PC-9 (cell line): ENCODE data around the gene C13orf42. TPM values are rescaled to one million over a fixed set of nuclear protein-coding genes. Genes with fewer than 3 reads are reported as not detected.

Experiments
- BruUV-seq: library from RNA; stranded (reverse); fragments of 400-500 nt; replicated peaks from 2 replicates; lab custom pipeline; 2021; lab: Mats Ljungman, UMichigan
- CTCF ChIA-PET: fragments of 300-600 bp; sonication (Branson Sonifier 250); formaldehyde crosslinking; loops from one replicate; lab custom pipeline; 2022; ENCODE audit warnings: antibody characterized with exemption; lab: Charles Lee
- POLR2A ChIA-PET: fragments of 300-600 bp; sonication (Branson Sonifier 250); formaldehyde crosslinking; loops from one replicate; lab custom pipeline; 2022; ENCODE audit warnings: antibody characterized with exemption; ENCODE audit not compliant: unreplicated experiment; lab: Charles Lee
- DNase-seq, 2 experiments: peaks; one replicate each; pipeline versions ENCODE4 v3.0.0 to v3.0.0-alpha.2; 2015 to 2022; ENCODE audit warnings: mixed read lengths in 1 of 2
- H2AFZ ChIP-seq: fragments of 200-600 bp; sonication (generic); 2 replicates; pipeline ENCODE4 v1.8.1; 2017; ENCODE audit warnings: antibody characterized with exemption
- H3F3A ChIP-seq: fragments of 200-600 bp; sonication (generic); 2 replicates; pipeline ENCODE4 v1.8.1; 2017; ENCODE audit warnings: antibody characterized with exemption, mild to moderate bottlenecking, low read depth; ENCODE audit not compliant: insufficient read depth
- H3K27ac ChIP-seq: fragments of 200-600 bp; sonication (generic); 2 replicates; pipeline ENCODE4 v1.6.1; 2016; ENCODE audit warnings: mixed run types
- H3K27me3 ChIP-seq: fragments of 200-600 bp; sonication (generic); 2 replicates; pipeline ENCODE4 v1.6.1; 2016; ENCODE audit warnings: low read depth, mixed run types; ENCODE audit not compliant: insufficient read depth
- H3K36me3 ChIP-seq: fragments of 200-600 bp; sonication (generic); 2 replicates; pipeline ENCODE4 v1.6.1; 2016; ENCODE audit warnings: low read depth, mixed run types
- H3K4me1 ChIP-seq: fragments of 200-600 bp; sonication (generic); replicated peaks from 2 replicates; pipeline ENCODE4 v1.6.1; 2016; ENCODE audit warnings: mixed run types; ENCODE audit not compliant: insufficient read depth
- H3K4me2 ChIP-seq: fragments of 200-600 bp; sonication (generic); 2 replicates; pipeline ENCODE4 v1.6.1; 2017; ENCODE audit warnings: mixed run types
- H3K4me3 ChIP-seq: fragments of 200-600 bp; sonication (generic); 2 replicates; pipeline ENCODE4 v1.6.1; 2016; ENCODE audit warnings: mixed run types
- H3K79me2 ChIP-seq: fragments of 200-600 bp; sonication (generic); 2 replicates; pipeline ENCODE4 v1.6.1; 2017; ENCODE audit warnings: low read depth, mixed run types
- H3K9me2 ChIP-seq: fragments of 200-600 bp; sonication (generic); 2 replicates; pipeline ENCODE4 v1.8.1; 2017; ENCODE audit warnings: mild to moderate bottlenecking; ENCODE audit not compliant: insufficient read depth
- H3K9me3 ChIP-seq: fragments of 200-600 bp; sonication (generic); 2 replicates; pipeline ENCODE4 v1.8.1; 2016; ENCODE audit warnings: low read depth; ENCODE audit not compliant: insufficient read depth
- H4K20me1 ChIP-seq: fragments of 200-600 bp; sonication (generic); 2 replicates; pipeline ENCODE4 v1.8.1; 2017; ENCODE audit not compliant: insufficient read depth
- CTCF ChIP-seq: fragments of 200-600 bp; sonication (generic); conservative IDR thresholded peaks from 2 replicates; pipeline ENCODE4 v1.6.1; 2017; ENCODE audit warnings: mixed run types, antibody characterized with exemption, mild to moderate bottlenecking, moderate library complexity
- EZH2 ChIP-seq: fragments of 200-600 bp; sonication (generic); IDR thresholded peaks from 2 replicates; pipeline ENCODE4 v1.8.0; 2017; ENCODE audit warnings: antibody characterized with exemption, low read depth
- intact Hi-C: fragments of 100-400 bp; cut with micrococcal nuclease; formaldehyde crosslinking; loops from one replicate; pipeline ENCODE4 v1.10.0; 2022; ENCODE audit not compliant: unreplicated experiment
- total RNA-seq: library from RNA; stranded (reverse); gene quantifications from 2 replicates; pipeline ENCODE4 v1.2.3, GENCODE V29; 2021

C13orf42 gene
- total RNA-seq, 1 experiment from 2014 or later = not detected

DNA sequence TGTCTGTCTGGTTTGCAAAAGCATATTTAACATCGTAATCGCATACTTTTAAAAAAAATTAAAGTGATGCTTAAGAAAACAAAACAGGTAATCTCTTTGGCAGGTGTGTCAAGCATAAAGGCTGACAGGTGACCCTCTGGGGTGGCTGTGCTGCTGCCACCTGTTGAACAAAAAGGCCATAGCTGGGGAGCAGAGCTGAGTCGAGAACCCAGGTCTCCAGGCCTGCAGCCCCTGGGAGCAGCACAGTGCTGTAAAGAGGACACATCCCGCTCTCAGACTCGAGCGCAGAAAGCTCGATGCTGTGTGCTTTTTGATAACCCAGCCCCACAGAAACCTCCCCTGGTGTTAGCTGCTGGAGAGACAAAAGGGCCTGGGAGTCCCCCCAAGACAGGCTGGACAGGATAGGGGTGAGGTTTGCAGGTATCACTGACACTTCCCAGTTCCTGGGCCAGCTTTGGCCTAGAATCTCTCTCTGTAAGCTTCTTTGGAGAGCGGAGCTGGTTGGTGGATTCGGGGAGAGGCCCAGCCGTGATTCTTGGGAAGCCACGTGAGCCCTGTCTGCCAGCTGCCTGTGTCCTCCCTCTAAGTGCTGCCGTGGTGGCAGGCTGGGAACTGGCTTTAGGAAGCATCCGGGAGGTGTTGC lies 66.9 kb downstream of the C13orf42 start:
- Histone ChIP-seq H3K4me1 (no peaks in the 10 kb centered on the region), H3K4me3 (no peak overlapping the region), H3K9me2 (no peaks in the 10 kb centered on the region), H3K9me3 (no peaks in the 10 kb centered on the region), H3K36me3 (no peaks in the 10 kb centered on the region), H3K27me3 (no peaks in the 10 kb centered on the region), H2AFZ (no peak overlapping the region), H3F3A (no peaks in the 10 kb centered on the region), H3K4me2 (no peak overlapping the region), H4K20me1 (no peaks in the 10 kb centered on the region), H3K27ac (no peak overlapping the region), H3K79me2 (no peaks in the 10 kb centered on the region)
- intact Hi-C loops = no loop called here
- no TSS peak for BruUV-seq
- ChIA-PET CTCF (no interaction called here), POLR2A (interaction anchor here (0.6 kb wide), 1 partner anchor 1067 kb away, joined by 4 read pairs; no protein-coding TSS in a partner anchor)
- no peak for TF ChIP-seq CTCF
- no peak for TF ChIP-seq EZH2
- DNase-seq = no peak

- H4K20me1 ChIP-seq = no peaks in the 10 kb centered on the region; the same call in 1 of the 2 replicates
- H3K9me3 ChIP-seq = no peaks in the 10 kb centered on the region
- ChIA-PET POLR2A (no interaction called here), CTCF (no interaction called here)
- no peaks in the 10 kb centered on the region for H3K27me3 ChIP-seq
- intact Hi-C loops = no loop called here
- H3K27ac ChIP-seq = no peak overlapping the region
- no peaks in the 10 kb centered on the region for H3K79me2 ChIP-seq
- no peak for DNase-seq
- no peak overlapping the region for H2AFZ ChIP-seq
- BruUV-seq = no TSS peak
- H3K4me3 ChIP-seq = no peak overlapping the region
- H3K4me2 ChIP-seq = no peak overlapping the region
- H3K4me1 ChIP-seq = no peaks in the 10 kb centered on the region
- H3K36me3 ChIP-seq = no peaks in the 10 kb centered on the region
- TF ChIP-seq EZH2 = no peak
- TF ChIP-seq CTCF = no peak
- H3K9me2 ChIP-seq = no peaks in the 10 kb centered on the region
- H3F3A ChIP-seq = no peaks in the 10 kb centered on the region
Observed at GRCh38 chr13:51043310-51043709, 67.8 kb downstream of the C13orf42 start.

DNA sequence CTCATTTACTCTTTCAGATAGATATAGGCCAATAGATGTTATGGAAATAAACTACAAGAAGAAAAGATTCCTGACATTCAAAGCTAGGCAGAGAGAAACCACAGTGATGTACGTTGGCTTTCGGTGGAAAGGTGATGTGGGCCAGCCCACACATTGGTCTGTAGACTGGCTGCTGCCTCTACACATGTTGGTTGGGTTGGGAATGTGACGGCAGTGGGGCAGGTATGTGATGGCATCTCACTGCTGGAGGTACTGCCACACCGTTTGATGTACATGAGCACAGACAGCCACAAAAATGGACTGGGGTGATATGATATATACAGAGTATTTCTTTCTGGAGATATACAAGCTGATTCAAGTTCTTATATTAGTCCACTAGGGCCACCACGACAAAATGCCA lies 69.4 kb downstream of the C13orf42 start:
- POLR2A ChIA-PET = no interaction called here
- Histone ChIP-seq H3K9me2 (no peaks in the 10 kb centered on the region), H2AFZ (no peak overlapping the region), H3F3A (no peaks in the 10 kb centered on the region), H3K27ac (no peak overlapping the region), H3K4me1 (no peaks in the 10 kb centered on the region), H3K4me2 (no peak overlapping the region), H3K36me3 (no peaks in the 10 kb centered on the region), H3K4me3 (no peak overlapping the region), H3K27me3 (no peaks in the 10 kb centered on the region), H3K79me2 (no peaks in the 10 kb centered on the region), H3K9me3 (no peaks in the 10 kb centered on the region), H4K20me1 (no peaks in the 10 kb centered on the region; the same call in 1 of the 2 replicates)
- no TSS peak for BruUV-seq
- intact Hi-C loops = no loop called here
- TF ChIP-seq EZH2 = no peak
- CTCF ChIA-PET = no interaction called here
- no peak for DNase-seq

DNA sequence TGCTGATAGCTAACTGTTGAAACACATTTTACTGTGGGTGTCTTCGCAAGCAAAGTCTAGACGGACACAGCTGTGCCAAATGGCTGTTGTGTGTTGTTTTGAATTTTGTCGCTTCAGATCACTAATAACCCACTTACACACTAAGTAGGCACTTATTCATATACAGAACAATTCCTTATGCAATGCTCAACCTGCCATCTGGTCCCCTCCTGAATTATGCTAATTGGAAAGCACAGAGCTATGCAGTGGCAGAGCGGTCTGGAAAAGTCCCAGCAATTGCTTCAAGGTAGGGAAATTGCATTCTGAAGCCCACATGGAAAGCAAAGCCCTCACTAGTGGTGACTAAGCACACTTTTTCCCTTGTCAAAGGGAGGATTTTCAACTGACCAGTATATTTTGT lies 69.9 kb downstream of the C13orf42 start:
- no peak for DNase-seq
- no peaks in the 10 kb centered on the region for H3K27me3 ChIP-seq
- H3K9me2 ChIP-seq = no peaks in the 10 kb centered on the region
- intact Hi-C loops = no loop called here
- no peaks in the 10 kb centered on the region; the same call in 1 of the 2 replicates for H4K20me1 ChIP-seq
- ChIA-PET CTCF (no interaction called here), POLR2A (no interaction called here)
- H3K4me2 ChIP-seq = no peak overlapping the region
- no peaks in the 10 kb centered on the region for H3F3A ChIP-seq
- no peaks in the 10 kb centered on the region for H3K9me3 ChIP-seq
- no peaks in the 10 kb centered on the region for H3K36me3 ChIP-seq
- H3K4me3 ChIP-seq = no peak overlapping the region
- no peak overlapping the region for H2AFZ ChIP-seq
- H3K4me1 ChIP-seq = no peaks in the 10 kb centered on the region
- H3K79me2 ChIP-seq = no peaks in the 10 kb centered on the region
- H3K27ac ChIP-seq = no peak overlapping the region
- no peak for TF ChIP-seq EZH2
- no peak for TF ChIP-seq CTCF
- no TSS peak for BruUV-seq
